ENCODE measurements around the gene ZNF441. TPM values are rescaled to one million over a fixed set of nuclear protein-coding genes. Genes with fewer than 3 reads are reported as not detected.

The ZNF441 gene
- total RNA-seq, 1 experiment from 2014 or later = 0.85 TPM

GRCh38 chr19:11763611-11764010 is 3.2 kb upstream of the ZNF441 start:
- H3K9me3 Mint-ChIP-seq = peaks cover 17 to 32% of the 10 kb centered on the region in 2 experiments
- no CpG with 5 or more reads among the region's 1 CpG for whole genome bisulfite sequencing (ENCODE audit: extremely low coverage, insufficient read length, low lambda C conversion rate)
- no peak overlapping the region for H3K4me2 ChIP-seq (ENCODE audit: insufficient read depth, insufficient read length, low read length)

More at GRCh38 chr19:11763611-11764010, 3.2 kb upstream of the ZNF441 start:
- H3K27ac Mint-ChIP-seq = no peak overlapping the region
- Histone ChIP-seq H2BK15ac (ENCODE audit: low read depth, low read length) (no peak overlapping the region), H2BK120ac (ENCODE audit: low read depth, low read length, poor library complexity, severe bottlenecking) (no peak overlapping the region), H2AK5ac (ENCODE audit: insufficient read length, low read length) (no peak overlapping the region), H2BK12ac (ENCODE audit: insufficient read length, low read depth, low read length) (no peak overlapping the region), H3K23ac (ENCODE audit: insufficient read length, low read depth, low read length) (no peak overlapping the region), H3K27ac (ENCODE audit: insufficient read length, low read depth, low read length) (no peak overlapping the region), H3K18ac (ENCODE audit: insufficient read length, low read depth, low read length) (no peak overlapping the region), H3K79me1 (ENCODE audit: insufficient read depth, low read depth, low read length, poor library complexity, severe bottlenecking) (no peaks in the 10 kb centered on the region), H3K79me2 (ENCODE audit: insufficient read depth, low read length) (no peaks in the 10 kb centered on the region), H3K4ac (ENCODE audit: low read depth, low read length) (no peak overlapping the region), H3K9me3 (ENCODE audit: control insufficient read depth, low read depth, low read length) (no peaks in the 10 kb centered on the region), H3K4me1 (ENCODE audit: insufficient read depth, low read length) (no peaks in the 10 kb centered on the region), H3K23me2 (ENCODE audit: insufficient read length, low read depth, low read length, poor library complexity, severe bottlenecking) (peaks cover 12% of the 10 kb centered on the region), H2AFZ (ENCODE audit: low read length) (no peak overlapping the region), H4K20me1 (ENCODE audit: control insufficient read depth, insufficient read depth, insufficient read length) (no peaks in the 10 kb centered on the region), H4K91ac (ENCODE audit: insufficient read length, low read depth, low read length) (no peak overlapping the region), H2BK20ac (ENCODE audit: low read depth, low read length, poor library complexity, severe bottlenecking) (no peak overlapping the region), H3K56ac (ENCODE audit: insufficient read length, low read depth, low read length) (no peak overlapping the region), H3T11ph (ENCODE audit: low read length) (no peak overlapping the region), H4K5ac (ENCODE audit: insufficient read length, low read depth, low read length) (no peak overlapping the region), H2BK5ac (ENCODE audit: insufficient read length, low read length) (no peak overlapping the region), H3K9ac (ENCODE audit: extremely low read depth, insufficient read length, low read length) (no peak overlapping the region), H3K27me3 (ENCODE audit: insufficient read depth, low read length) (peaks cover 9% of the 10 kb centered on the region; the same call in 1 of the 2 replicates), H4K8ac (replicated peaks; ENCODE audit: insufficient read length, low read depth, low read length) (no peak overlapping the region), H3K14ac (ENCODE audit: insufficient read depth, low read length) (no peak overlapping the region)
- no peak for DNase-seq
- H3K27me3 Mint-ChIP-seq (ENCODE audit: low read depth) = peaks cover 70% of the 10 kb centered on the region
- H3K36me3 Mint-ChIP-seq (ENCODE audit: insufficient read depth in 1 of 3, low read depth in 3 of 3) = no peaks in the 10 kb centered on the region; a peak in 1 of 7 replicates
- TF ChIP-seq CTCF (conservative IDR thresholded peaks at IDR 0.05) = no peak
- H3K4me1 Mint-ChIP-seq = peaks cover 3% of the 10 kb centered on the region in 2 experiments; a peak in 3 of 4 replicates
- no peak overlapping the region for H3K4me3 Mint-ChIP-seq
